HG03354 (cell line): Measurements from ENCODE around the gene PKMYT1.
A peak's percentile ranks its signal among the peaks of the same experiment; 100 is the strongest.

Experiments used
- ATAC-seq: cut with Tn5 transposase; IDR thresholded peaks from one replicate; pipeline ENCODE4 v1.9.1; 2021; ENCODE audit warnings: mild to moderate bottlenecking; ENCODE audit not compliant: unreplicated experiment, poor library complexity, severe bottlenecking

Gene PKMYT1

GRCh38 chr16:3001316-3001715 lies 21.1 kb upstream of the PKMYT1 start:
- no peak for ATAC-seq

- ATAC-seq: no peak
These were observed 20.3 kb upstream of the PKMYT1 start for GRCh38 chr16:3000540-3000939.

- ATAC-seq: no peak
These were observed 19.7 kb upstream of the PKMYT1 start for GRCh38 chr16:2999929-3000328.

- no peak for ATAC-seq
These were observed 16.1 kb upstream of the PKMYT1 start for GRCh38 chr16:2996298-2996697.

- ATAC-seq: no peak
These were observed 12.3 kb upstream of the PKMYT1 start for GRCh38 chr16:2992383-2993081.

- no peak for ATAC-seq
These were observed 11.5 kb upstream of the PKMYT1 start for GRCh38 chr16:2991566-2992261.

- ATAC-seq: no peak
These were observed 10.6 kb upstream of the PKMYT1 start for GRCh38 chr16:2990891-2991290.

- ATAC-seq: no peak
These were observed 8.4 kb upstream of the PKMYT1 start for GRCh38 chr16:2988590-2989099.

- ATAC-seq: no peak
These were observed 7.6 kb upstream of the PKMYT1 start for GRCh38 chr16:2987833-2988232.

- no peak for ATAC-seq
These were observed 7.0 kb upstream of the PKMYT1 start for GRCh38 chr16:2987286-2987685.

- no peak for ATAC-seq
These were observed 6.5 kb upstream of the PKMYT1 start for GRCh38 chr16:2986623-2987188.

GRCh38 chr16:2985893-2986355 lies 5.7 kb upstream of the PKMYT1 start:
- no peak for ATAC-seq

- ATAC-seq: no peak
These were observed 5.2 kb upstream of the PKMYT1 start for GRCh38 chr16:2985462-2985861.

- ATAC-seq: no peak
These were observed 3.5 kb upstream of the PKMYT1 start for GRCh38 chr16:2983706-2984136.

GRCh38 chr16:2982402-2982801 lies 2.2 kb upstream of the PKMYT1 start:
- ATAC-seq: no peak

GRCh38 chr16:2981899-2982250 lies 1.6 kb upstream of the PKMYT1 start:
- ATAC-seq: no peak

GRCh38 chr16:2981177-2981898 lies 1.1 kb upstream of the PKMYT1 start:
- no peak for ATAC-seq

- peak; percentile 3 for ATAC-seq
These were observed 498 bp downstream of the PKMYT1 start for GRCh38 chr16:2979669-2980226.

GRCh38 chr16:2977440-2977839 lies 2.8 kb downstream of the PKMYT1 start:
- ATAC-seq: no peak

GRCh38 chr16:2976673-2977072 lies 3.6 kb downstream of the PKMYT1 start:
- ATAC-seq: no peak
